DMS53 (cell line): ENCODE data around the gene XYLT2.
"Not testable (repeated sequence)": the region's sequence is repeated elsewhere in the genome, so short reads cannot be mapped to it uniquely, and the experiment has no call there.

Experiments
- DNase-seq: peaks from one replicate; lab custom pipeline; 2025; lab: John Stamatoyannopoulos, UW

XYLT2 gene

DNA sequence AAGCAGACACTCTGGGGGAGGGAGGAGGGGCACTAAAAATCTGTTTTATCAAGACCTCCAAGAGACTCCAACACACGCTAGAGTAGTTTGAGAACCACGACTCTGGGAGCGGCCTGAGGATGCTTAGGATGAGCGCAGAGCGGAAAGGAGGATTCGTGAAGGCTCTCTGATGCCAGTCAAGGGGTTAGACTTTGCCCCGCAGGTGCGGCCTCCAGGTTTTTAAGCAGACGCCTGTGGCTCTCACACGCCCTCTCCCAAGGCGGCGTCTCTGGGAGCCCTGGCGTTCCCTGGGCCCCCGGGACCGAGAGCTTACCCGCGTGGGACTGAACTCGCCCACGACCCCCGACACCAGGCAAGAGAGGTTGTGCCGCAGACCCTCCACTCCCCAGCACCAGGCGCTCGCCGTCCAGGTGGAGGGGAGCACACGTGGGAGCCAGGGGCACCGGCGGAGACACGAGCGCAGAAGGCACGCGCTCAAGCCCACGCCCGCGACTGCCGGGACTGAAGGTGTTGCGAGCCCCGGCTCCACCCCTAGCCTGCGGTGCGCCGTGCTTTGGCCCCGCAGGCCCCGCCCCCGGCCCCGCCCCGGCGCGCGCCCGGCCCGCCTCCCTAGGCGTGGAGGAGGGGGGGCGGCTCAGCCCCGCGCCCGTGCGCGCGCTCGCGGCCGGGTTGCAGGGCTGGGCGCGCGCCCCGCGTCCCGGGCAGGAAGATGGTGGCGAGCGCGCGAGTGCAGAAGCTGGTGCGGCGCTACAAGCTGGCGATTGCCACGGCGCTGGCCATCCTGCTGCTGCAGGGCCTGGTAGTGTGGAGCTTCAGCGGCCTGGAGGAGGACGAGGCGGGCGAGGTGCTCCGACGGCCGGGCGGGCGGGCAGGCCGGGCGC, at the start of gene XYLT2:
Gene XYLT2, plus strand, starts transcription at position 695 of the 881 bp plus-strand sequence. Its CDS starts 15 bp downstream, at position 710.
- peak; percentile 98 for DNase-seq

DNA sequence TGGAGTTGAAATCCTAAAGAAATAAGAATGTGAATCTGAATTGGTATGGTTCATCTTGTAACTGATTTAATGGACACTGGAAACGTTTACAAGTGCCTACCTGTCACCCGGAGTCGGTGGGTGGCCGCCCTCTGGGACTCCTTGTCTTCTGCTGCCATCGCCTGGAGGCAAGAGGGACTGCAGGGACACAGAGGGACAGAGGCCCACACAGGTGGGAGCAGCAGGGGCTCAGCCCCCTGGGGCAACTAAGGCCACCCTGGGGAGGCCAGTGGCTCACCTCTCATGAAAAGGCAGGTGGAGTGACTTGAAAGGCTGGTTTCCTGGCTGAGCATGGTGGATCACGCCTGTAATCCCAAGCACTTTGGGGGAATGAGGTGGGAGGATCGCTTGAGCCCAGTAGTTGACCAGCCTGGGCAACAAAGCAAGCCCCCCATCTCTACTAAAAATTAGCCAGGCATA, 48.5 kb upstream of the XYLT2 start:
- DNase-seq, result peak; percentile 89

DNA sequence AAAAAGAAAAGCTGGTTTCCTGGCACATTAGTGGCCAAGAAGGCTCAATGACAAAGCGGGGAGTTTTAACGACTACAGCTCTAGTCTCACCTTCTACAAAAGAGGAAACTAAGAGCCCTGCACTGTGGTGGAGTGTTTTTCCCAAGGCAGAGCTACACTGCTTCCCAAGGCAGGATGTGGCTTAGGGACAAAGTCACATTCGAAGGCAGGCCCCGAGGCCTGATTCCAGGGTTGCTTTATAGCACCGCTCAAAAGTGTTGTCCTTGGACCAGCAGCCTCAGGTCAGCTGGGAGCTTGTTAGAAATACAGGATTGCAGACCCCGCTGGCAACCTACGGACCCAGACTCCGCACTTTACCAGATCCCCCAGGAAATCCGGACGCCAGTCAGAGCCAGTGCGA, 47.9 kb upstream of the XYLT2 start:
- DNase-seq, result peak; percentile 32

DNA sequence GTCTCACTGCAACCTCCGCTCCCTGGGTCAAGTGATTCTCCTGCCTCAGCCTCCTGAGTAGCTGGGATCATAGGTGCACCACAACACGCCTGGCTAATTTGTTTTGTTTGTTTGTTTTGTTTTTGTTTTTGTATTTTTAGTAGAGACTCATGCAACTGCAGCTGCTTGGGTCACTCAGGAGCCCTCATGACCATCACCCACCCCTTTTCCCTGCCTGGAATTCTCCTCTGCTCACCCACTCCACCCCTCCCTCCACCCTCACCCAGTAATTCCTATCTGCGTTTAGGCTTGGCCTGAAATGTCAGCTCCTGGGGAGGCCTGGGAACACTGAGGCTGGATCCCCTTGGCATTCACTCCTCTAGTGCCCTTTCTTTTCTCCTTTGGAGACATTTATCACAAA, 46.1 kb upstream of the XYLT2 start:
- DNase-seq, result no peak

DNA sequence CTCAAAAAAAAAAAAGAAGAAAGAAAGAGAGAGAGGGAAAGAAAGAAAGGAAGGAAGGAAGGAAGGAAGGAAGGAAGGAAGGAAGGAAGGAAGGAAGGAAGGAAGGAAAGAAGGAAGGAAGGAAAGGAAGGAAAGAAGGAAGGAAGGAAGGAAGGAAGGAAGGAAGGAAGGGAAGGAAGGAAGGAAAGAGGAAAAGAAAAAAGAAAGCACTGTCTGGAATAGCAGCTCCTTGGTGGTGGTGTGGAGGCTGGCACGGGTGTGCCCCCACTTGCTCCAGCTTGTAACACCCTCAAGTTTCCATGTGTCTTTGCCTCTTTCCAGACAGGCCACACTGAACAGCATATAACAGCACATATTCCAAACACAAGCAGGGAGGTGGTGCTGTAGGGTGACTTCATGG, 45.1 kb upstream of the XYLT2 start:
- DNase-seq, result not testable (repeated sequence)

DNA sequence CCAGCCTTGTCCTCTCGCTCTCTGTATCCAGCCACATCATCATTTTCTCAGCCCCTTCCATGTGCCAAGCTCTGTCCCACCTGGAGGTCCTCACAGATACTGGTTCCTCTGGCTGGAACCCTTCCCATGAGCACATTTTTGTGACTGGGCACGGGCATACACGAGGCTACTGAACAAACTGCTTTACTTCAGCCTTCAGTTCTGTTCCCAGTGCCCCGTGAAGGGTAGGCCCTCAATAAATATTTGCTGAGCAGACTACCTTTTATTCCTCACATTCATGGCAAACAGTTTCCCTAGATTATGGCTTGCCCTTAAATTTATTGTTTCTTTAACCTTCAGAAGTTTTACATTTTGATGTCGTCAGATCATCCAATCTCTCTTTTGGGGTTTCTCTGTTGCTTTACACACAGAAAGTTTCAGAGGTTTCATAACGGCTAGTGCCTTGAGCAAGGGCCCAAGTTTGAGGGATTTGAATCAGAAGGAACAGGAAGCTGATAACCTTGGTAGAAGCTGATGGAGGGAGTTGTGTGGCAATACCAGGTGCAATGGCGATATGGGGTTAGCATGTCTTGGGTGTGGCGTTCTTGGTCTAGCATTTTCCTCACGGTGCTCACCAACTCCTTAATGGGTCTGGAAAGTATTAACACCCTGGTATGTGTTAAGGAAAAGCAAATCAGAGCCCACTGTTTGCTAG, 43.9 kb upstream of the XYLT2 start:
- DNase-seq, result peak; percentile 22

DNA sequence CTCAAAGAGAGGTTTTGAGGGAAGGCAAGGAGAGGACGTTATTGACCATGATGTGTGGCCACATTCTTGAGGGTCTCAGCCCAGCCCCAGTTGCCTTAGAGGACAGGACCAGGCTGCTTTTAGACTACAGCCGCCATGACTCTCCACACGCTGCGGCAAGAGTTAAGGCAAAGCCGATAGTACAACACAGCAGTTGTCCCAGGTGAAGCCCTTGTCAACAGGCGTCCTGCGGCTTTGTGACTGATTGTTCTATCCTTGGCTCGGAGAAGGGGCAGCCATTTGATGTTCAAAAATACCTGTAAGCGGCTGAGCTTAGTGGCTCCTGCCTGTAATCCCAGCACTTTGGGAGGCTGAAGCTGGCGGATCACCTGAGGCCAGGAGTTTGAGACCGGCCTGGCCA, 42.9 kb upstream of the XYLT2 start:
- DNase-seq, result no peak

DNA sequence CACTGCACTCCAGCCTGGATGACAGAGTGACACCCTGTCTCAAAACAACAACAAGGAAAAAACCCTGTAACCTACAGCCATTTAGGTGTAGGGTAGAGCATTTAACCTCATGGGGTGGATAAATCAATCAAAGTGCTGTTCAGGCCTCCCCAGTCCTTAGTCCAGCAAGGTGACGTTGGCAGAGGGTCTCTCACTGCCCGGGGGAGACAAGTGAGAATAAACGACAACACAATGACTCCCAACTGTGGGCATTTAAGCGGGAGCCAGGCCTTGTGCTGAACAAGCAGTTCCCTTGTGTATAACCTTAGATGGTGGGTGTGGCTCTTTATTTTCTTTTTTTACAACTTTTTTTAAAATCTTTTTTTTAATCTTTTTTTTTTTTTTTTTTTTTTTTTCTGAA, 42.3 kb upstream of the XYLT2 start:
- DNase-seq, result no peak

DNA sequence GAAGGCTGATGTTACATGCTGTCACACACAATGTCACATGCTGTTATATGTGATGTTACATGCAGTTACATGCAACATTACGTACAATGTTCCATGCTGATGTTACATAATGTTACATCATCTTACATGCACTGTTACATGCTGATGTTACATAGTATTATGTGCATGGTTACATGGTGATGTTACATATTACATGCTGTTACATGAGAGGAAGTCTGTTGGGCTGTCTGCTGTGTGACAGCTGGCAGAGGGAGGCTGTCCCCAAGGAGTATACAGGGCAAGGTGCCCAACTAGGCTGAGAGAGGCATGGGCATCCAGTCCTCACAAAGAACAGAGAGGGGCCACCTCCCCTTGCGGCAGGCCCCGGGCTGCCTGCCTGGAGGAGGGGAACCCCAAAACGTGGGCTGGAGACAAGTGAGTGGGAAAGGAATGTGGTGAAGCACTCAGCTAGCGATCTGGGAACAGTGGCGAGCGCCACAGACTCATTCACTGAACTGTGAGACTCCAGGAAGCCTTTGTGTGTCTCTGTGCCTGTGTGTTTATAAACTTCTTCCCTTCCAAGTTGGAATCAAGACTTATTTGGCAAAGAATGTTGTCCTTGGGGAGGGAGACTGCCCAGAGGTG, 41.0 kb upstream of the XYLT2 start:
- no peak for DNase-seq

DNA sequence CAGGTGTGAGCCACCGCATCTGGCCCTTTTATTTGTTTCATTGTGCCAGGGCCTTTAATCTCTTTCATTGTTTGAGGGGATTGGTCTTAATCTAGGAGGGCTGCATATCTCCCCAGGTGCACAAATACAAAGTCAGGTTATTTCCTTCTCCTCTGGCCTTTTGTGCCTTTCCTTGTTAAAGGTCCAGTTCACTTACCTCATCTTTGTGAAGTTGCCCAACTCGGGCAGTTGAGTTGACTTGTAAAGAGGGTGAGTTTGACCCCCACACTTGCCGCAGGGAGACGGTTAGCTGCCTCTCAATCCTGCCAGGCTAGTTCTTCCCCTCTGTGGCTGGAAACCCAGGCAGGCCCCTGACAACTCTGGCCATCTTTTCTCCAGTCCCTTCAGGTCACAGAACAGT, 38.3 kb upstream of the XYLT2 start:
- DNase-seq, result no peak

DNA sequence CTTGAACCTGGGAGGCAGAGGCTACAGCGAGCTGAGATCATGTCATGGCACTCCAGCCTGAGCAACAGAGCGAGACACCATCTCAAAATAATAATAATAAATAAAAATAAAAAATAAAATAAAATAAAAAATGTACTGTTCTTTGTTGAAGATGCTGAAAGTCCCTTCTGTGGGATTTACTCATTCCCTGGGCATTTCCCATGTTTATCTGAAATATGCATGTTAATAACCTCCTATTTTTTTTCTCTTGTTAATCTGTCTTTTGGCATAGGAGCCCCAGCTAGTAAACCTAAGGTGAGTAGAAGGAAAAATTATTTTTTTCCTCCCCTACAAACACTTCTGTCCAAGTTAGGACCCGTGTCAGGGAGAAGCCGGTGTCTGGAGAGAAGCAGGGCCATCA, 37.3 kb upstream of the XYLT2 start:
- DNase-seq, result no peak

DNA sequence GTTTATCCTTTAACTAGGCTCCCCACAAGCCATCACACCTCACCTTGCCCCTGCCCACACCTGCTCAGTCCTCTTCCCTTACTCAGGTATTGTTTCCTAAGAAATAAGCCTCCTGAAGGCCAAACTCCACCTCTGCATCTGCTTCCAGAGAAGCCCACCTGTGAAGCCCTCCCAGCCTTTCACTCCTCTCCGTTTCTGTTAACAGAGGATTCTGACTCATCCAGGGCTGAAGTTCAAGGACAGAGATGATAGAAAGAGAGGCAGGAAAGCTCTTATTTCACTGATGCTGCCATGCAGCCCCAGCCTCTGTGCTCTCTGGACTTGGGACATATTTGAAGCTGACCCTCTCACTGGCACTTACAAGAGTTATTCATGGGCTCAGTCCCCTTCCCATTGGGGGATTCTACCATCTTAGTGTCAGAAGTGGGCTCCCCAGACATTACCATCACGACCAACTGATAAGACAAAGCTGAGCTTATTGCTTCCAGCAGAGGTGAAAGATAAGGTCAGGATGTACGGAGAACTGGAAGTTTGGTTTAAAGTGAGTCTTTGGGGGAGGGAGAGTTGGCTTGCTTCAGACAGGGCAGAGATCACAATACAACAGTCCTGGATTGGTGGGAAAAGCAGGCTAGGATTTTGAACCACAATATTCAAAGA, 35.3 kb upstream of the XYLT2 start:
- DNase-seq, result peak; percentile 22

DNA sequence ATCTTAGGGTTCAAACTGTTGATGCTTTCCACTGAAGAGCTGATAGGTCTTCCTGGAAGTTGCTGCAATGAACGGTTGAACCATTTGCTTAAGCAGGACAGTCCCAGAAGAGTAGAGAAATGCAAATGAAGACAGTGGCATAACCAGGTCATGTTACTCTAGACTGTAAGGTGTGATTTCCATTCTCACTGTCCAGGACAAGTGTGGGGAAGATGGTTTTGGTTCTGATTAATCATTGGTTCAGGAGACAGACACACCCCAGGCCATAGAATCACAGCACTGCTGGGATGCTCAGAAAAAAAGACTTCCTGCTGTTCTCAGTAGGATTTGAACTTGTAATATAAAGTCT, 34.8 kb upstream of the XYLT2 start:
- DNase-seq, result no peak

DNA sequence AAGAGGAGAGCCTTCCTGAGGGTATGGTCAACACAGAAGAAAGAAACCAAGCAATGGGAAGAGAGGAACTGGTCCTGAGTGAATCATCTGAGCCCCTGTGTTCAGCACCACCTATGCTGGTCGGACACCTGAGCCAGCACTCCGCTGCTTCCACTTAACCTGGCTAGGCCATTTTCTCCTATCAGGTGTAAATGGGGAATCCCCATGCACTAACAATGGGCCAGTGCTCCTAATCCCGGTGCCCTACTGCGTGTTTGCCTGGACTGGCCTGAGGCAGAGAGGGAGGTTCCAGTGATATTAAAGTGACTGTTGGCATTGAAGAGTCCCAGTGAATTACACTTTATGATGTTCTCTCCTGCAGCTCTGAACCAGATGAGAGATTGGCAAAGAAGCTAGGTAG, 34.4 kb upstream of the XYLT2 start:
- no peak for DNase-seq

DNA sequence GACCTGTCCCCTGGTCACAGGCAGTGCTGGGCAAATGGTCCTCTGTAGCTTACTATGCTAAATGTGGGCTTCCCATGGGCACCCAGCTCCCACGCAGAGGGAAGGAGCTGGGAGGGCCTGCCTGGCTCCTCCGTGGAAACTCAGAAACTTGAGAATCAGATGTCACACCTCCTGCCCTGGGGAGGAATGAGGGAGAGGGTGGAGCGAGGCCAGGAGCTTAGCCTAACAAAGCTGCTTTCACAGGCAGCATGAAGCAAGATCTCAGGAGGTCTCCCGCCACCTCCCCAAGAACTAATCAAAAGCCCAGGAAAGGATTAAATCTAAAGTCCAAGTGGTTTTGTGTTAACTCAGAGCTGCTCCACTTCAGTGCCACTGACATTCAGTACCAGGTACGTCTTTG, 33.6 kb upstream of the XYLT2 start:
- DNase-seq, result no peak

DNA sequence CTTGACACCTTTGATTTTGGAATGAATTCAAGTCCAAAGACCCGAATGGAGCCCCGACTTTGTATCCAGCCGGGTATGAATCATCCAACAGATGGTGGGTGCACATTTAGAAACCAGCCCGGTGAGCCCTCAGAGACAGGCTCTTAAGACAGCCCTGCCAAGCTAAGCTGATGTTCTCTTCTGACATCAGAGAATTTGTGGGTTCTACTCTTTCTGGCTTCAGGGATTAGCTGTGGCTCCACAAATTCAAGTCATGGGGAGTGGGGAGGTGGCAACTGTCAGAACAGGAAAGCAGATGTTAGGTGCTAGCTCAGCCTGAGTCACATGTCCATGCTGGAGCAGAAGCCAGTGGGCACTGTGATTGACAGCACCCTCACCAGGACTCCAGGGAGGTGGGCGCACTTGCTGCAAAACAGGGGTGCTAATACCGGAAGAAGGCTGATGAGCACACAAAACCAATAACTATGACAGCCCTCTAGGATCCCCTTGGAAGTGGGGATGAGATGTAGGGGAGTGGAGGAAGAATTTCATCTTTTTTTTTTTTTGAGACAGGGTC, 31.4 kb upstream of the XYLT2 start:
- DNase-seq, result no peak

DNA sequence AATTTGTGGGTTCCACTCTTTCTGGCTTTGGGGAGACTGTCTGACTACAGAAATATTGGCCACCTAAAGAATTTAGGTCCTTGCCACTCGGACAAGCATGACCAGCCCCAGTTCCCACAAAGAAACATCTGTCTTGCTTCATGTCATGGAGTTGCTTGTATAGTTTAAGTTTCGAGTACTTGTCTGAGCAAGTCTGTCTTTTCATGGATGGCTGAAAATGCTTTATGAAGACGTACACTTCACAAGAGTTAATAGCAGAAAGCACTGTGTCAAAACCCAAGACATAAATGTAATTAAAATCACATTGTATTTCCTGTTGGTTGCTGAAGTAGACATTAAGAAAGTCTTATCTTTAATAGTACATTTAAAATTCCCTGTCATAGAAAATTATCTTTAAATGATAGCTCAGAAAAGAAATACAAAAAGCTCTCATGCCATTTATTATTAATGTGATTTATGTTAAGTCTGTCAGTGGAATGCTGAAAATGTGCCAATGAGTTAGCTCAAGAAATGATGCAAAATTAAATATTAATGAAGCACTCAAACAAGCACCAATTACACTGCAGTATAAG, 29.8 kb upstream of the XYLT2 start:
- peak; percentile 22 for DNase-seq

DNA sequence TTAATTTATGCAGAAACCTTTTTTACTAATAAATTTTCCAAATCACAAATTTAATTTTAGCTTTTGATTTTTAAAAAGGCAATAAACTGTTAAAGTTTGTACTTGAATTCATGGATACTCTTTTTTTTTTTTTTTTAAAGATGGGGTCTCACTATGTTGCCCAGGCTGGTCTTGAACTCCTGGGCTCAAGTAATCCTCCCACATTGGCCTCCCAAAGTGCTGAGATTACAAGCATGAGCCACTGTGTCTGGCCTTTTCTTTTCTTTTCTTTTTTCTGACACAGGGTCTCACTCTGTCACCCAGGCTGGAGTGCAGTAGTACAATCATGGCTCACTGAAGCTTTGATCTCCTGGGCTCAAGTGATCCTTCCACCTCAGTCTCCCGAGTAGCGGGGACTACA, 29.3 kb upstream of the XYLT2 start:
- DNase-seq, result not testable (repeated sequence)

DNA sequence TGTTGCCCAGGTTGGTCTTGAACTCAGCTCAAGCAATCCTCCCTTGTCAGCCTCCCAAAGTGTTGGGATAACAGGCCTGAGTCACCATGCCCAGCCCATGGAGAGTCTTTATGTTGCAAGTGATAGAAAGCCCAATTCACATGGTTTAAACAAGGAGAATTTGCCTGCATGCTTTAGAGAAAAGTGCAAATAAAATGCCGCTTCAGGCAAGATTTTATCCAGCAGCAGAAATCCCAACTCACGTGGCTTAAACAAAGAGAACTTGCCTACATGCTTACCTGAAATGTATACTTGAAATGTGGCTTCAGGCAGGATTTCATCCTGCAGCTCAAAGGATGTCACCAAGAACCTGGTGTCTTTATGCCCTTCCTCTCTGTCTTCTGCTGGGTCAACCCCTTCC, 28.8 kb upstream of the XYLT2 start:
- DNase-seq, result no peak

DNA sequence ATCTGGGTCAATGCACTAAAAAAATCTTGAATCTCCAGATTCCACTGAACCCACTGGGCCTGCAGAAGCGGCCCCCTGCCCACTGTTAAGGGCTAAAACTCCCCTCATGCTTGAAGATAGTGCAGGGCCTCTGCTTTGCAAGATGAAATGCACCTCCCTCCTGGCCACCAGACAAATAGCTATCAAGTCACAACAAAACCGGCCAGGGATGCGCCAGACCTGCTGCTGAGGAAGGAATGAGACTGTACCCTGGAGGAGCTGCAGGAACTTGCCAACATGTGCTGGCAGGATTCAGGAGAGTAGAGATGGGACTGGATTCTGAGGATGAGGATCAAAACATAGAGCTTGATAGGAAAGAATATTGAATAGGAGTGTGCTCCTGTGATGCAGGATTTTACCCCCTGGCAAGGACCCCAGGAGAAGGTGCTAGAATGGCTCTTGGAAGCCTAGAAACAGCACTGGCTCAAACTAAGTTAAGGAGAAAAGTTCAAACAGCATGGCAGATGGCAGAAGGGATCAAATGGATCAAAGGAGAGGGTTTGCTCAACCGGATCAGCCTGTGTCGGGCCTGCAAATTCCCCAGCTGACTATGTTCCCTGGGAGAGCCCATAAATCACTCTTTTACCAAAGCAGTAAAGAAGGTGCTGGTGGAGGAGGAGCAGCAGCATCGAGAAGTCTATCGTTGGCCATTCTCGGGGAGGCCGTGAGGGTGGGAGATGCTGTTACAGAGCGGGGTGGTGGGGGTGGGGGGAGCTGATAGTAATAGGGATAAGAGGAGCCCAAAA, 27.2 kb upstream of the XYLT2 start:
- DNase-seq, result peak; percentile 67
